ENCODE results near the gene NOBOX.

Gene NOBOX

DNA sequence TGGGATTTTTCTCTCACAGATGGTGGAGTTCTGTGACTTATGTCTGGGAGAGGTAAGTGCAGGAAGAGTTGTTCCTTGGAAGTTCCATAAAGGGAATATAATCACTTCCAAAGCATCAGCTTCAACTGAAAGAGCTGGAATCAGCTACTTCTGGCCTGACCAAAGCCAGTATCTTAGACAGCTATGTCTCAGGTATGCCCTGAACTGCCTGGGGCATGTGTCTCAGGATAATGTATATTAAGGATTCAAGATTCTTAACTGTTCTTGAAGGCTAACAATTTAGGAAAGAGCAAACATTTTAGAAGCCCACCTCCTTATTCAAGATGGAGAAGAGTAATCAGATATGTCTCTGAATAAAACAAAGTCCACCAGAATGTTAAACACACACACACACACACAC is 12.4 kb upstream of the NOBOX start:
- no peak overlapping the region for H3K9ac ChIP-seq (ENCODE audit: low read depth, low read length)
- no peaks in the 10 kb centered on the region for H3K9me3 ChIP-seq (ENCODE audit: control insufficient read depth, insufficient read depth, low read length)
- no peaks in the 10 kb centered on the region for H3K4me1 ChIP-seq (ENCODE audit: control insufficient read depth, insufficient read depth, low read length)
- no peak overlapping the region for H3K4me3 ChIP-seq (ENCODE audit: low read depth, low read length)
- H3K36me3 ChIP-seq (ENCODE audit: control insufficient read depth, insufficient read depth, low read length), result no peaks in the 10 kb centered on the region
- no peaks in the 10 kb centered on the region for H3K27me3 ChIP-seq (ENCODE audit: control insufficient read depth, insufficient read depth, low read length)
- H3K27ac ChIP-seq (ENCODE audit: low read depth, low read length), result no peak overlapping the region

DNA sequence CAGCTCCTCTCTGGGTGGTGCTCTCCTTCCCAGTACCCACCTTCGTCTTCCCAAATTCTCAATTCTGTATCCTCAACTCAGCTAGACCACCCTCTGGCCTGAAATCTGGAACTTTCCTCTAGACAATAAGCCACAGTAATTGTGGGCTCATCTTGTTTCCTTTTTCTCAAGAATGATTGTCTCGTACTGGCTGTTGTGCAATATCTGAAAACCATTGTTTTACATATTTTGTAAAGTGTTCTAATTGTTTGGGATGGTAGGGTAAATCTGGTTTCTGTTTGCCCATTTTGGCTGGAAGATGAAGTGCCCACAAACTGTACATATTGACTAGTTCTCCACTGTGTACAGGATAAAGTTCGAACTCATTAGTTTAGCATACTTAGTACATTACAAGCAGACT is 11.3 kb upstream of the NOBOX start:
- no peaks in the 10 kb centered on the region for H3K36me3 ChIP-seq (ENCODE audit: control insufficient read depth, insufficient read depth, low read length)

DNA sequence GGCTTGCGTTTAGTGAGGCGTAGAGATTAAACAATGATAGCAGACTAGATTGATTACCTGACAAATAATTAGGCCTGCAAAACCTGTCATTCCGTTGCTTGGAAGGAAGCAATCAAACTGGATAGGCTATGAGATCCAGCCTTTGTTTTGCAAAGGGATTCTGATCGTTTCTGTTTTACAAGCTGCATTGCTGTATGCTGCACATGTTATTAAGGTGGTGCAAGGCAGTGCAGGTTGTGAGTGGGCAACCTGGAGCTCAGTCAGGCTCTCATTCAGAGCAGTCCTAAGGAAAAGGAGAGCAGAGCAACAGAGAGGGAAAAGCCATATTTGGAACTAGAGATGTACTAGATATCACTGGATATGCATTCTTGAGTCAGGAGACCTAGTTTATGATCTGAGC is 6.9 kb upstream of the NOBOX start:
- Histone ChIP-seq H3K4me3 (ENCODE audit: low read depth, low read length) (no peak overlapping the region), H3K9ac (ENCODE audit: low read depth, low read length) (no peak overlapping the region), H3K27ac (ENCODE audit: low read depth, low read length) (no peak overlapping the region)

More for the DNA sequence above, 11.3 kb upstream of the NOBOX start:
- Histone ChIP-seq H3K27ac (ENCODE audit: low read depth, low read length) (no peak overlapping the region), H3K9me3 (ENCODE audit: control insufficient read depth, insufficient read depth, low read length) (no peaks in the 10 kb centered on the region), H3K4me3 (ENCODE audit: low read depth, low read length) (no peak overlapping the region), H3K4me1 (ENCODE audit: control insufficient read depth, insufficient read depth, low read length) (no peaks in the 10 kb centered on the region), H3K27me3 (ENCODE audit: control insufficient read depth, insufficient read depth, low read length) (no peaks in the 10 kb centered on the region), H3K9ac (ENCODE audit: low read depth, low read length) (no peak overlapping the region)

DNA sequence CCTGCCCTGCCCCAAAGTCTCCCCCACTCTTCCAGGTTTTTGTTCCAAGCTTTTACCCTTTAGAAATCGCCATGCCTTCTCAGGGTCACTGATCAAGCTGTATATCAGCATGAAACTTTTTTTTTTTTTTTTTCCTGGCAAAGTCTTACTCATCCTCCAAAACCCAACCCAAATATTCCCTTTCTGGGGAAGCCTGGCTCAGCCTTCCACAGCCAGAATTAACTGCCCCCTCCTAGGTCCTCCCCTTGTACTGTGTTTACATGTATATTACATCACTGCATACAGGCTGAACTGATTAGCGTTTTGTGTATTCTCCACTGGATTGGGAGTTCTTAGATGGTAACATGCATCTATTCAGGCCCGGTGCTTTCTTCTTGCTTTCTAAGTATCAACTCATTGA is 4.6 kb upstream of the NOBOX start:
- Histone ChIP-seq H3K9me3 (ENCODE audit: control insufficient read depth, insufficient read depth, low read length) (no peaks in the 10 kb centered on the region), H3K4me3 (ENCODE audit: low read depth, low read length) (no peak overlapping the region), H3K27ac (ENCODE audit: low read depth, low read length) (no peak overlapping the region), H3K36me3 (ENCODE audit: control insufficient read depth, insufficient read depth, low read length) (no peaks in the 10 kb centered on the region), H3K4me1 (ENCODE audit: control insufficient read depth, insufficient read depth, low read length) (peaks cover 8% of the 10 kb centered on the region), H3K27me3 (ENCODE audit: control insufficient read depth, insufficient read depth, low read length) (no peaks in the 10 kb centered on the region), H3K9ac (ENCODE audit: low read depth, low read length) (no peak overlapping the region)

More for the DNA sequence above, 6.9 kb upstream of the NOBOX start:
- H3K9me3 ChIP-seq (ENCODE audit: control insufficient read depth, insufficient read depth, low read length), result no peaks in the 10 kb centered on the region
- peaks cover 8% of the 10 kb centered on the region for H3K4me1 ChIP-seq (ENCODE audit: control insufficient read depth, insufficient read depth, low read length)
- no peaks in the 10 kb centered on the region for H3K36me3 ChIP-seq (ENCODE audit: control insufficient read depth, insufficient read depth, low read length)
- H3K27me3 ChIP-seq (ENCODE audit: control insufficient read depth, insufficient read depth, low read length), result no peaks in the 10 kb centered on the region

DNA sequence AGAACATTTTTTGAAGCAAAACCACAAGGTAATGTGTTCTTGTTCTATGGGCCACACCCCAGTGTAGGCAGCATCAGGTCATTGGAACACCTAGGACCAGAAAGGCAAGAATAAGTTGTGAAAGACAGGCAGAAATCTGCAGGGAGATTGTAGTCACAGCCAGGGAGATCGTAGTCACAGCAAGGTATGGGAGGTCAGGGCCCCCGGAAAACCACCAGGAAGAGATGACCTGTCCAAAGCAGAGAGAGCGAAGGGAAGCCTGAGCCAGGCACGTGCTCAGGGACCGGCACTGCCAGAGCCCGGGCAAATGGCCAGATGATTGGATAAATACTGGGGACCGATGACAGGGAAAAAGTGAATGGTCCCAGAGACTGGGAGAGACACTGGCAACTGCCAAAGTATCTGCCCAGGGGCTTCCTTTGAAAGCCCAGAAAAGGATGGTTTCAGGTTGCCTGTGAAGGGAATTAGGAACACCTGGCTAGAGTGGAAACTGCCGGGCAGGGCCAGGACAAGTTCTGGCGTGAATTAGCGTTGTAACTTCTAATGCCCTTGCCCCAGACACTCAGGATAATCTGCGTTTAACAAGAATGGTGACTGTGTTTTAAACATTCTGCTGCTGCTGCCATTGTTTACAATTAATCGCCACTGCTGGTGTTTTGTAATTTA is 3.9 kb upstream of the NOBOX start:
- no peak overlapping the region for H3K4me3 ChIP-seq (ENCODE audit: low read depth, low read length)
- H3K9ac ChIP-seq (ENCODE audit: low read depth, low read length), result no peak overlapping the region
- H3K4me1 ChIP-seq (ENCODE audit: control insufficient read depth, insufficient read depth, low read length), result peaks cover 8% of the 10 kb centered on the region
- H3K27ac ChIP-seq (ENCODE audit: low read depth, low read length), result no peak overlapping the region
- no peaks in the 10 kb centered on the region for H3K36me3 ChIP-seq (ENCODE audit: control insufficient read depth, insufficient read depth, low read length)
- H3K9me3 ChIP-seq (ENCODE audit: control insufficient read depth, insufficient read depth, low read length), result no peaks in the 10 kb centered on the region
- no peaks in the 10 kb centered on the region for H3K27me3 ChIP-seq (ENCODE audit: control insufficient read depth, insufficient read depth, low read length)

DNA sequence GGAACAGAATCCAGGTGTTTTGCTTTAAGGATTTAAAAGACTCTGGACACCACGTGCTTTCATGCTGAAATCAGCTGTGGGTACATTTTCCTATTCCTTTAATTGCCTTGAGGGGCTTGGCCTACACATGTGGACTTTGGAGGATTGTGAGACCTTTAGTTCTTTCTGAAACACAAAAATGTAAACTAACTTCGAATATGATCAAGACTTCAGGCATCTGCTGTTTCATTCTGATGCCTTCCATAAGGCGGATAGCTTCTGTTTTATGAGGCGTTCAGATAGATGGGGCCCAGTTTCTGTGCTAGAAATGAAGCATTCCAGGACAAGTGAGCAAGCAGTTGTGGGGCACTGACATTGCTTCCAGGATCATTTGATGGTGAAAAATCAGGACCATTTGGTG is 1.5 kb upstream of the NOBOX start:
- Histone ChIP-seq H3K27ac (ENCODE audit: low read depth, low read length) (no peak overlapping the region), H3K36me3 (ENCODE audit: control insufficient read depth, insufficient read depth, low read length) (no peaks in the 10 kb centered on the region), H3K4me3 (ENCODE audit: low read depth, low read length) (no peak overlapping the region), H3K27me3 (ENCODE audit: control insufficient read depth, insufficient read depth, low read length) (no peaks in the 10 kb centered on the region), H3K9me3 (ENCODE audit: control insufficient read depth, insufficient read depth, low read length) (no peaks in the 10 kb centered on the region), H3K9ac (ENCODE audit: low read depth, low read length) (no peak overlapping the region), H3K4me1 (ENCODE audit: control insufficient read depth, insufficient read depth, low read length) (peaks cover 8% of the 10 kb centered on the region)

DNA sequence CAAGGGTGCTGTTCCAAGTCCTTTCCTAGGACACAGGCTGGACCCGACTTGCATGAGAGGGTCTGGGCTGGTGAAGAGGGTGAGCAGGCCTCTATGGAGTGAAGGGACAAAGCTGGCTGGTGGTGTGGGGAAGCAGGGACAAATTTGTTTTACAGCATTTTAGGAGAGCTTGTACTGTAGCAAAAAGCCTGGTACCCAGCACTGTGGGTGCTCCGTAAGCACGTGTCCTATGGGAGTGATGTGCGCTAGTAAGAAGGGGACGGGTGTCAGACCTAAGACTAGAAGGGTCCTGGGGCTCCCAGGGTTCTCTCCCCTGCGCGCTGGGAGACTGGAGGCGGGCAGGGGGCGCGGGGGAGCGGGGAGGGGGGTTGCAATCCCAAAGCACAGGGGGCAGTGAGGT is 391 bp downstream of the NOBOX start:
- H3K27me3 ChIP-seq (ENCODE audit: control insufficient read depth, insufficient read depth, low read length), result no peaks in the 10 kb centered on the region
- H3K4me3 ChIP-seq (ENCODE audit: low read depth, low read length), result no peak overlapping the region

DNA sequence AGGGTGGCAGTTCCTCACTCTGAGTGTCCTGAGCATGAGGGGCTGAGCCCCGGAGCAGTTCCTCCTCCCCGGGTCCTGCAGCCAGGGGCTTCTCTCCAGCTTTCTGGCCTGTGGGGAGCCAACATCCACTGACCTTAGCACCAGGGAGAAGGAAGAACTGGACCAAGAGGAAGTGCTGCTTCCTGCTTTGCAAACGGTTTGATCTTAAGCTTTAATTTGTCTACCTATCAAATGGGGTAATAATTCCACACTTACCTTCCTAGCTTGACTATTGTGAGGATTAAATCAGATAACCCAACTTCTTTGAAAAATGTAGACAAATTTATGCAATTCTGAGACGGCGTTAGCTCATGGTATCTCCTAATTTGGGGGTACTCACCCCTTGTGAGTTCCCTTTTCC is 2.0 kb downstream of the NOBOX start:
- H3K4me1 ChIP-seq (ENCODE audit: control insufficient read depth, insufficient read depth, low read length), result no peaks in the 10 kb centered on the region
- no peaks in the 10 kb centered on the region for H3K9me3 ChIP-seq (ENCODE audit: control insufficient read depth, insufficient read depth, low read length)
- H3K27me3 ChIP-seq (ENCODE audit: control insufficient read depth, insufficient read depth, low read length), result no peaks in the 10 kb centered on the region
- no peaks in the 10 kb centered on the region for H3K36me3 ChIP-seq (ENCODE audit: control insufficient read depth, insufficient read depth, low read length)
- H3K27ac ChIP-seq (ENCODE audit: low read depth, low read length), result no peak overlapping the region
- no peak overlapping the region for H3K4me3 ChIP-seq (ENCODE audit: low read depth, low read length)
- no peak overlapping the region for H3K9ac ChIP-seq (ENCODE audit: low read depth, low read length)

More for the DNA sequence above, 391 bp downstream of the NOBOX start:
- no peak overlapping the region for H3K27ac ChIP-seq (ENCODE audit: low read depth, low read length)
- H3K4me1 ChIP-seq (ENCODE audit: control insufficient read depth, insufficient read depth, low read length), result peaks cover 8% of the 10 kb centered on the region
- no peaks in the 10 kb centered on the region for H3K36me3 ChIP-seq (ENCODE audit: control insufficient read depth, insufficient read depth, low read length)
- no peak overlapping the region for H3K9ac ChIP-seq (ENCODE audit: low read depth, low read length)
- H3K9me3 ChIP-seq (ENCODE audit: control insufficient read depth, insufficient read depth, low read length), result no peaks in the 10 kb centered on the region

DNA sequence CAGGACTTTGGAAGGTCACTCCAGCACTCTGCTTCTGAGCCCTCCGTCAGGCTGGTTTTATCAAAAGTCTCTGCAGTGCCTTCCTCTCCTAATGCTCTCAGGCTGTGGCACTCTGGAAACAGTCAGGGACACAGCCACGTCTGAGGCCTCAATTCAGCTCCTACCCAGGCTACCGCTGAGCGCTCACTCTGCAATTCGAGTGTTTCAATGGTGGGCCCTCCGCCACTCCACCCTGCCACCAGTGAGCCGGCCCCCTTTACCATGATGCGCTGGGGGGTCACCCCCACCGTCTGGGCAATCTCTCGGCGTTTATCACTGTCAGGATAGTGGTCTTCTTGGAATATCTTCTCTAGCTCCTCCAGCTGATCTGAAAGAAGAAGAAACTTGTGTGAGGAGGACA is 3.5 kb downstream of the NOBOX start:
- H3K9ac ChIP-seq (ENCODE audit: low read depth, low read length), result no peak overlapping the region
- no peak overlapping the region for H3K27ac ChIP-seq (ENCODE audit: low read depth, low read length)
- no peak overlapping the region for H3K4me3 ChIP-seq (ENCODE audit: low read depth, low read length)
- no peaks in the 10 kb centered on the region for H3K9me3 ChIP-seq (ENCODE audit: control insufficient read depth, insufficient read depth, low read length)
- no peaks in the 10 kb centered on the region for H3K4me1 ChIP-seq (ENCODE audit: control insufficient read depth, insufficient read depth, low read length)
- no peaks in the 10 kb centered on the region for H3K36me3 ChIP-seq (ENCODE audit: control insufficient read depth, insufficient read depth, low read length)
- H3K27me3 ChIP-seq (ENCODE audit: control insufficient read depth, insufficient read depth, low read length), result no peaks in the 10 kb centered on the region

DNA sequence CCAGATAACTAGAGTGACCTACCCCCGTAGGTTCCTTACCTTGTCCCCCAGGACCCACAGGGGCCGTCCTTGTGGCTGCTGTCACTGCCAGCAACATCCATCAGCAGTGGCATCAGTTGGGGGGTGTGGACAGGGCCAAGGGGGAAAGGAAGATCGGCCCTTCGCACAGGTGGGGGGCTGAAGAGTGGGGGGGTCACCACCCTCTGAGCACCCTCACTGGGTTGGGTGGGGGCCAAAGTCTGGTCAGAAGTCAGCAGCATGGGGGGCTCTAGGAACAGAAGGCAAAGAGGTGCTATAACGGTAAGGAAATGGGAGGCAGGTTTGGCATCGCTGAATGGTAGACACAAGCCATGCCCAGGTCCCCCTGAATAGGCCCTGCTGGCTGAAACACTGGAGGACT is 4.6 kb downstream of the NOBOX start:
- Histone ChIP-seq H3K9ac (ENCODE audit: low read depth, low read length) (no peak overlapping the region), H3K27me3 (ENCODE audit: control insufficient read depth, insufficient read depth, low read length) (no peaks in the 10 kb centered on the region), H3K36me3 (ENCODE audit: control insufficient read depth, insufficient read depth, low read length) (no peaks in the 10 kb centered on the region), H3K27ac (ENCODE audit: low read depth, low read length) (no peak overlapping the region), H3K4me3 (ENCODE audit: low read depth, low read length) (no peak overlapping the region), H3K9me3 (ENCODE audit: control insufficient read depth, insufficient read depth, low read length) (no peaks in the 10 kb centered on the region), H3K4me1 (ENCODE audit: control insufficient read depth, insufficient read depth, low read length) (no peaks in the 10 kb centered on the region)

DNA sequence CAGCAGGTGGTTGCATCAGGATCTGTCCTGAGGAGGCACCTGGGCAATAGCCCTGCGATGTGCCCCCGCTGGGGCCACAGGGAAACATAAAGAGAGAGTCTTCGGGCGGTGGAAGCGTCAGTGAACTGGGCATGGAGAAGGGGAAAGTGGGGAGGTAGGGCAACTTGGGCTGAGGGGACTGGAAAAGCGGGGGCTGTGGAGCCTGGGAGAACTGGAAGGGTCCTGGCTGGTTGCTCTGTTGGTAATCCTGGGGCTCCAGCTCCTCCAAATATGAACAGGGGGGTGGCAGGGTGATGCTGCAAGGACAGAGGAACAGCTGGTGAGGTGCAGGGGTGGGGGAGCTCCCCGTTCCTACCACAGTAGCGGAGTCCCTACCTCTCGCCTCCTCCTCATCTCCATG is 5.2 kb downstream of the NOBOX start:
- Histone ChIP-seq H3K4me1 (ENCODE audit: control insufficient read depth, insufficient read depth, low read length) (no peaks in the 10 kb centered on the region), H3K27ac (ENCODE audit: low read depth, low read length) (no peak overlapping the region), H3K9me3 (ENCODE audit: control insufficient read depth, insufficient read depth, low read length) (no peaks in the 10 kb centered on the region), H3K27me3 (ENCODE audit: control insufficient read depth, insufficient read depth, low read length) (no peaks in the 10 kb centered on the region), H3K9ac (ENCODE audit: low read depth, low read length) (no peak overlapping the region), H3K36me3 (ENCODE audit: control insufficient read depth, insufficient read depth, low read length) (no peaks in the 10 kb centered on the region), H3K4me3 (ENCODE audit: low read depth, low read length) (no peak overlapping the region)

DNA sequence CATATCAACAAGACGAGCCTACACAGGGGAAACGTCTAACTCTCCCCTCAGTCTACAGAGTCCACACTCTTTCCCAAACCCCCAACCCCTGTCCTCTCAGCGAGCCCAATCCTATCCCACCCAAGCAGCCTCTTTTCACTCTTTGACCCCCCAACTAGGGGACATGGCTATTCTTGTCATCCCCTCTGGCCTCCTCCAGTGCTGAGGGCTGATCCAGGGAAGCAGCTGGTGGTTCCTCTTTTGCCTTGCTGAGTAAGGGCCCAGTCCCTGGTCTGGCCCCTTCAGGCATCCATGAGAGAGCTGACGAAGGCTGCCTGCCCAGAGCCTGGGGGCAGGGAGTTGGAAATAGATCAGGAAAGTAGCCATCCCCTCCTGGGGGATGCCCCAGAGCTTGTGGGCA is 6.4 kb downstream of the NOBOX start:
- Histone ChIP-seq H3K9me3 (ENCODE audit: control insufficient read depth, insufficient read depth, low read length) (no peaks in the 10 kb centered on the region), H3K9ac (ENCODE audit: low read depth, low read length) (no peak overlapping the region), H3K4me3 (ENCODE audit: low read depth, low read length) (no peak overlapping the region), H3K36me3 (ENCODE audit: control insufficient read depth, insufficient read depth, low read length) (no peaks in the 10 kb centered on the region), H3K27ac (ENCODE audit: low read depth, low read length) (no peak overlapping the region), H3K27me3 (ENCODE audit: control insufficient read depth, insufficient read depth, low read length) (no peaks in the 10 kb centered on the region), H3K4me1 (ENCODE audit: control insufficient read depth, insufficient read depth, low read length) (no peaks in the 10 kb centered on the region)

Measured in HUES48 (cell line).